Astrocyte of the cerebellum (primary cell): ENCODE data around the gene CDH4.

Source experiments
- DNase-seq: peaks from one replicate; pipeline ENCODE4 v3.0.0-alpha.2; 2011; ENCODE audit warnings: low read depth
- H3K4me3 ChIP-seq: 2 replicates; pipeline ENCODE4 v1.5.1; 2011; ENCODE audit warnings: mild to moderate bottlenecking, low read depth, low read length, moderate library complexity
- in situ Hi-C: cut with HindIII; loops from 2 replicates; pipeline ENCODE4 v1.10.0; 2017; ENCODE audit warnings: low sequenced_read_pairs
- TF ChIP-seq, protein P1 (sequence below): IDR thresholded peaks from 2 replicates; pipeline ENCODE4 v1.5.1; 2012; ENCODE audit warnings: low read length, low read depth, moderate library complexity, mild to moderate bottlenecking; ENCODE audit errors: missing control alignments

CDH4 gene

DNA sequence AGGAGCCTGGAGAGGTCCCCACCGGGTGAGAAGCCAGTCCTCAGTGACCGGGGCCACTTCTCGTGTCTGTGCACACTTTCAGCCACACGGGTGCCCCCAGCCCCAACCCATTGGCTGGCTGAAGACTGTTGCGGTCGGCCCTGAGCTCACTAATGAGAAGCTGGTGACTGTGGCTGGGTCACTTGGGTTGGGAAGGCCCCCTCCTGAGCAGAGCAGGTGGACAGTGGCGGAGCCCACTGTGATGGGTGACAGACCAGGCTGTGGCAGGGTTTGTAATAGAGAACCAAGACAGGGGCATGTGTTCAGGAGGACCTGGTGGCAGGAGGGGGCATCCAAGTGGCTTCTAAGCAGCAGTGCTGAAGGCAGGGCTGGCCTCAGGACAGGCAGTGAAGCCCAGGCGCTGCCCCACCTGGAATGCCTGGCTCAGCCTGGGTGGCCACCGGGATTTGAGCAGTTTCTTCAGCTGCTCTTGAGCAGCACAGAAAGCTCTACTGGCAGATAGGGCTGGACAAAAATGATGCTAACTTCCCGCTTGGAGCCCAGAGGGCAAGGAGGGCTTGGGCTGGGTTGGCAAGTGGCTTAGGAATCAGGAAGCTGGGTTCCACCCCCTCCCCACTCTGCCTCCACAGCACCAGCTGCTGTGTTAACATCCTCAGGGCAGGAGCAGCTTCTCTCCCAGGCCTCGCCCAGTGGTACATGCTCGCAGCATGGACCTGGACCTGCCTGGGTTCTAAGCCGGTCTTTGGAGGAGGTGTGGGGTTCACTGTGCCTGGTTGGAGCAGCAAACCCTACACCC lies 256.4 kb downstream of the CDH4 start:
- no peak for DNase-seq
- in situ Hi-C loops: no loop called here
- TF ChIP-seq, protein P1, sequence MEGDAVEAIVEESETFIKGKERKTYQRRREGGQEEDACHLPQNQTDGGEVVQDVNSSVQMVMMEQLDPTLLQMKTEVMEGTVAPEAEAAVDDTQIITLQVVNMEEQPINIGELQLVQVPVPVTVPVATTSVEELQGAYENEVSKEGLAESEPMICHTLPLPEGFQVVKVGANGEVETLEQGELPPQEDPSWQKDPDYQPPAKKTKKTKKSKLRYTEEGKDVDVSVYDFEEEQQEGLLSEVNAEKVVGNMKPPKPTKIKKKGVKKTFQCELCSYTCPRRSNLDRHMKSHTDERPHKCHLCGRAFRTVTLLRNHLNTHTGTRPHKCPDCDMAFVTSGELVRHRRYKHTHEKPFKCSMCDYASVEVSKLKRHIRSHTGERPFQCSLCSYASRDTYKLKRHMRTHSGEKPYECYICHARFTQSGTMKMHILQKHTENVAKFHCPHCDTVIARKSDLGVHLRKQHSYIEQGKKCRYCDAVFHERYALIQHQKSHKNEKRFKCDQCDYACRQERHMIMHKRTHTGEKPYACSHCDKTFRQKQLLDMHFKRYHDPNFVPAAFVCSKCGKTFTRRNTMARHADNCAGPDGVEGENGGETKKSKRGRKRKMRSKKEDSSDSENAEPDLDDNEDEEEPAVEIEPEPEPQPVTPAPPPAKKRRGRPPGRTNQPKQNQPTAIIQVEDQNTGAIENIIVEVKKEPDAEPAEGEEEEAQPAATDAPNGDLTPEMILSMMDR: no peak
- H3K4me3 ChIP-seq: no peak overlapping the region

- H3K4me3 ChIP-seq: no peak overlapping the region
- no peak for DNase-seq
- in situ Hi-C loops: no loop called here
- TF ChIP-seq, protein P1: no peak
These were observed 258.8 kb downstream of the CDH4 start for GRCh38 chr20:61510778-61511330.

DNA sequence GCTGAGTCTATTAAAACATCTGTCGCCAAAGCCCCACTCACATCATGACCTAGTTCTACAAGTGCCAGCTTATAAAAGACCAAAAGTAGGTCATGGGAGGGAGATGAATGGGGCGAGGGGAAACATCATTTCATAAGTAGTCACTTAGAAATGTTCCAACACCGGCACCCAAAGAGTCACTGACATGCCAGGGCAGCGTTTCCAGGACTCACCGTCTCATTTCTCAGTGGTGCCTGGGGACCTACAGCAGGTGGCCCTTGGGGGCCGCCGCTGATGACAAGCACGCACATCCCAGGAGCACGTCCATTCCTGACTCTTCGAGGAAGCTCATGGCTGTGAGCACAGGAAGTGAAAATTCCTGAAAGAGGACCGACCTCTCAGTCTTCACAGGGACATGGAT lies 260.4 kb downstream of the CDH4 start:
- no peak overlapping the region for H3K4me3 ChIP-seq
- in situ Hi-C loops: no loop called here
- TF ChIP-seq, protein P1: no peak
- DNase-seq: no peak

DNA sequence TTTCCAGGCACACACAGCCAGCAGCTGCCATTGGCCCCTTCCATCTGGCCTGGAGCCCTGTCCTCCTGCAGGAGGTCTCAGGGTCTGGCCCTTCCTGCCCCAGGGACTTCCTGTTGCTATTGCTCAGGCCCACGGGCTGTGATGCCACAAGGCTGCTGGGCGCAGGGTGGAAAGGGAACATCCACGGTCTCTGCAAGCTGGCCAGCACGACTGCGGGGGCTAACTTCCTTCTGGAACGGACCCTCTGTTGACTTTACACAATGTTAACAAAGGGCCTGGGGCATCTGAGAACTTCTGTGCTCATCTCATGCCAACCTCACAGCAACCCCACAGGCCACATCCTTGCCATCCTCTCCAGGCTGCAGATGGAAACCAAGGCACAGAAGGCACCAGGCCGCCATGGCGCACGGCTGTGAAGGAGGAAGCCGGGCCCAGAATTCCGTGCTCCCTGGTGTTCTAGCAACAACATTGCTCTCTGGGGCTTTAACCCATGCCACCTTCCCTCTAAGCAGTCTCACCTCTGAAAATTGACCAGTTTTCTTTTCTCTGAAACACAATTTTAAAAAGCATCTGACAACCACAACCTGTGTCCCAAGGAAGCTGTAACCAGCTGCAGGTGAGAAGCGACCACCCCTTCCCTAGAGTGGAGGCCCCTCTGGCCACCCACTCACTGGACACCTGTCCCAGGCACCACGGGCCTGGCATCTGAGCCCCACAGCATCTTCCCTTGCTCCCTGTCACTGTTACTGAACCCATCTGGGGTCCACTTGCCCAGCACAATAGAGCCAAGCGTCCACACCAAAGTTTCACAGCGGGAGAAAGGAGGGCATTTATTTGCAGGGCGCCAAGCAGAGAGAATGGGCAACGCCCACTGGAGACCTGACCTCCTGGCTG lies 261.3 kb downstream of the CDH4 start:
- H3K4me3 ChIP-seq: no peak overlapping the region
- no peak for DNase-seq
- TF ChIP-seq, protein P1: no peak
- in situ Hi-C loops: no loop called here

- TF ChIP-seq, protein P1: no peak
- no peak overlapping the region for H3K4me3 ChIP-seq
- no peak for DNase-seq
- in situ Hi-C loops: no loop called here
These were observed 261.9 kb downstream of the CDH4 start for GRCh38 chr20:61514018-61514365.

DNA sequence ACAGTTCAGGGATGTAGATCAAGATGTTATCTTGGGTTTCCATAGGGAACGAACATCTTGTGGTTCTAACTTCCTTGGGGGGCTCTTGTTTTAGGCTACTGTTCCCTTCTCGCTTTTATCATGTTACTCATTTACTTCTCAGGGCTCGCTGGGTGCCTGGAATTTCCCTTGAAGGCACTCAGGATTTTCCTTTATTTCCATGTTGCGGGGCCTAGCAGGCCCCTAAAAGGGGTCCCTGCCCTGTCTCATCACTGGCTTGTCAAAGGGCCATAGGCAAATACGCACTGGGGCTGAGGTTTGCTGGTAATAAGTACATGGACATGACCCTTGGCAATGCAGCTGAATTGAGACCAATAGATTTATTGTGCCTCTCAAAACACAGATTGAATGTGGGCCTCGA lies 262.3 kb downstream of the CDH4 start:
- no peak for DNase-seq
- TF ChIP-seq, protein P1: no peak
- no peak overlapping the region for H3K4me3 ChIP-seq
- in situ Hi-C loops: no loop called here
